ENCODE data around the gene CD99L2.
"Not testable (repeated sequence)": the region's sequence is repeated elsewhere in the genome, so short reads cannot be mapped to it uniquely, and the experiment has no call there.

CD99L2 gene

DNA sequence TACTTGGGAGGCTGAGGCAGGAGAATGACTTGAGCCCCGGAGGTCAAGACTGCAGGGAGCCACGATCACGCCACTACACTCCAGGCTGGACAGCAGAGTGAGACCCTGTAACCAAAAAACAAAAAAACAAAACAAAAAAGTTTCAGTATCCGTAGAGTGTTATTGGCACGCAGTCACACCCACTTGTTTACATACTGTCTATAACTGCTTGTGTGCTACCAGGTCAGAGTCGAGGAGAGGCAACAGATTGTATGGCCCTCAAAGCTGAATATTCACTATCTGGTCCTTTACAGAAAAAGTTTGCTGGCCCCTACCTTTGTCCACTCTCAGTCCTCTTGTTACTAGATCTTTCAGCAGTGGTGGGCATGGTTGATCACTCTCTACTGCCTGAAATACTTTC is 8.2 kb upstream of the CD99L2 start:
- H3K4me3 Mint-ChIP-seq = no peak overlapping the region
- no peaks in the 10 kb centered on the region for H3K9me3 Mint-ChIP-seq
- no peak for ATAC-seq
- H3K36me3 Mint-ChIP-seq = no peaks in the 10 kb centered on the region
- H3K27ac Mint-ChIP-seq = no peak overlapping the region
- no peaks in the 10 kb centered on the region for H3K27me3 Mint-ChIP-seq
- no peaks in the 10 kb centered on the region for H3K4me1 Mint-ChIP-seq

DNA sequence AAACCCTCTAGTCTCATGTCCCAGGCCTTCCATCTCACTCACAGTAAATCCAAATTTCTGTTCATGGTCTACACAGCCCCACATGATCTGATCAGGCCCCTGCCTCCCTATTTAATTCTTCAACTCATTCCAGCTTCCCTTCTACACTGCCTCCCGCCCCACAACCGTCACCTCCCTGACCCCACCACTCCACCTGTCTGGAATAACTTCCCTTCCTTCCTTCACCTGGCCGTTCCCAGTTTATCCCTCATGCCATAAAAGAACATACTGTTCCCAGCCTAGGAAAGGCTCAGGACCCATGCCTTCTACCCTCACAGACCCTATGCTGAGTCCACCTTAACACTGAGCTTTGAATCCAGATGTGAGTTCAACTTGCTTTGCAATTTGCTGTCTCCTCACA is 6.8 kb upstream of the CD99L2 start:
- no peaks in the 10 kb centered on the region for H3K36me3 Mint-ChIP-seq
- H3K27me3 Mint-ChIP-seq = no peaks in the 10 kb centered on the region
- no peaks in the 10 kb centered on the region for H3K4me1 Mint-ChIP-seq
- ATAC-seq = no peak
- H3K9me3 Mint-ChIP-seq = no peaks in the 10 kb centered on the region
- H3K27ac Mint-ChIP-seq = no peak overlapping the region
- H3K4me3 Mint-ChIP-seq = no peak overlapping the region

DNA sequence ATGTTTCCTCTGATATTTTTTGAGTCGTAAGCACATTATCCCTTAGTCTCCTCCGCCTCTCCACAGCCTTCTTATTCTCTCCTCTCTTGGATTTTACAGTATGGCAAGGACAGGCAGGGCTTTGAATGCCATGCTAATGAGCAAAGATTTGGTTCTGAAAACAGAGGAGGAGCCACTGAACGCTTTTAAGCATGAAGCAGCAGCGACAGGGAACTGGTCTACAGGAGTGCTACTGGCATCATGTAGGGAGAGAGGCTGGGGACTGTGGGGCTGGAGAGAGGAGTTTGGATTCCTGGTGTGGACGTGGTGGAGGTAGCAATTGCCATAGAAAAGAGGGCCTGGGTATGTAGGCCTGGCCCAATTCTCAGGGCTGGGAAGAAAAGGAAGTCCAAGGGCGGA is 4.6 kb upstream of the CD99L2 start:
- no peak overlapping the region for H3K27ac Mint-ChIP-seq
- H3K4me1 Mint-ChIP-seq = peaks cover 6% of the 10 kb centered on the region
- H3K27me3 Mint-ChIP-seq = no peaks in the 10 kb centered on the region
- H3K4me3 Mint-ChIP-seq = no peak overlapping the region
- ATAC-seq = no peak
- no peaks in the 10 kb centered on the region for H3K9me3 Mint-ChIP-seq
- no peaks in the 10 kb centered on the region for H3K36me3 Mint-ChIP-seq

DNA sequence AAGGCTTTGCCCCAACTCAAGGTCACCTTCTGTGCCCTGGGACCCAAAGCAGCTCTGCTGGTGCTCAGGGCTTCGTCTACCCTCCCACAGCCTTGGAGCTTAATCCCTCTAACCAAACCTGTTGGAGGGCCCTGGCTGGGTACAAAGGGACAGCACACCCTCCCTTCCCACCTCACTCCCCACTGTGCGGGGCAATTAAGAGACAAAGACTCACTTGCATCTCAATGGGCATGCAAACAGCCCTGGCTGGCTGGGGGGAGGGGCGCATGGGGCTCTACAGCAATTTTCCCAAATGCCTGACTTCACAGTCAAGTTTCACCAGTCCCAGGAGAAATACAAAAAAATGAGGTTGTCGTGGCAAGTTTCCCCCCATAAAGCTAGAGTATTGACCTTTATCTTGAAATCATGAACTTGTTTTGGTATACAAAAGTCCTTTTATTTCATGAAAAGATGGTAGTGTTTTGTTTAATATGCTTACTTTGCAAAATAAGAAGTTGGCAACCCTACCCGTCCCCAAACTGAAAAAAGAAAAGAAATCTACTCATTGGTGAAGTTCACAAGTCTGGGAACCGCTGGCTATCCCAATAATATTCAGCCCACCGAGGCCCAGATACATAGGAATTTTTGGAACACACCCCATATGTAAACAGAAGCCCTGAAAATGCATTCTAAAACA is 4.1 kb upstream of the CD99L2 start:
- Mint-ChIP-seq H3K27ac (no peak overlapping the region), H3K27me3 (no peaks in the 10 kb centered on the region), H3K36me3 (no peaks in the 10 kb centered on the region), H3K4me3 (no peak overlapping the region), H3K4me1 (peaks cover 6% of the 10 kb centered on the region), H3K9me3 (no peaks in the 10 kb centered on the region)
- no peak for ATAC-seq

DNA sequence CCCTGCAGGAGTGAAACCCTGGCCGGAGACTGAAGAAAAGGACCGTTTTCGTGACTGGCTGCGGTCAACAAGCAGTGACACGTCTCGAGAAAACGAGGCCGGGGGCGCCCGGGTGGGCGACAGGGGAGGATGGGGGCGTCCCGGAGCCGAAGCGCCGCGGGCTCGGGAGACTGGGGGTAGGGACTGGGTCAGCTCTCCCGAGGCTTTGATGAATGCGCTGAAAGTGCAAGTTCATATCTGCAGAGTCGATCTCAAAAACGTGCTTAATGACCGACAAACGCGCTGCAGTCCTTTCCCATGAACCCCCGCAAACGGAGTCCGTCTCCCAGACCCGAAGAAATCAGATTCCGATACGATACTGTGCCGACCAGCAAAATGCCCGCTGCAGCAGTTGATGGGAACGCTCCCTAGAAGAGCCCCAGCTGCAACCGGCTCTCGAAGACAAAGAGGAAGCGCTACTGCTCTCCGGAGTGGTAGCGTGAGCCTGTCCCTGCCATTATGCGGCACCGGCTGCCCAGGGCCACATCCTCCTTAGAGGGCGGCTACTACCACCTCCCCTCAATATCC is 806 bp upstream of the CD99L2 start:
- Mint-ChIP-seq H3K36me3 (no peaks in the 10 kb centered on the region), H3K4me1 (peaks cover 6% of the 10 kb centered on the region), H3K27ac (no peak overlapping the region), H3K27me3 (no peaks in the 10 kb centered on the region), H3K4me3 (peak overlapping the region; percentile 92), H3K9me3 (no peaks in the 10 kb centered on the region)
- ATAC-seq = peak; percentile 72

DNA sequence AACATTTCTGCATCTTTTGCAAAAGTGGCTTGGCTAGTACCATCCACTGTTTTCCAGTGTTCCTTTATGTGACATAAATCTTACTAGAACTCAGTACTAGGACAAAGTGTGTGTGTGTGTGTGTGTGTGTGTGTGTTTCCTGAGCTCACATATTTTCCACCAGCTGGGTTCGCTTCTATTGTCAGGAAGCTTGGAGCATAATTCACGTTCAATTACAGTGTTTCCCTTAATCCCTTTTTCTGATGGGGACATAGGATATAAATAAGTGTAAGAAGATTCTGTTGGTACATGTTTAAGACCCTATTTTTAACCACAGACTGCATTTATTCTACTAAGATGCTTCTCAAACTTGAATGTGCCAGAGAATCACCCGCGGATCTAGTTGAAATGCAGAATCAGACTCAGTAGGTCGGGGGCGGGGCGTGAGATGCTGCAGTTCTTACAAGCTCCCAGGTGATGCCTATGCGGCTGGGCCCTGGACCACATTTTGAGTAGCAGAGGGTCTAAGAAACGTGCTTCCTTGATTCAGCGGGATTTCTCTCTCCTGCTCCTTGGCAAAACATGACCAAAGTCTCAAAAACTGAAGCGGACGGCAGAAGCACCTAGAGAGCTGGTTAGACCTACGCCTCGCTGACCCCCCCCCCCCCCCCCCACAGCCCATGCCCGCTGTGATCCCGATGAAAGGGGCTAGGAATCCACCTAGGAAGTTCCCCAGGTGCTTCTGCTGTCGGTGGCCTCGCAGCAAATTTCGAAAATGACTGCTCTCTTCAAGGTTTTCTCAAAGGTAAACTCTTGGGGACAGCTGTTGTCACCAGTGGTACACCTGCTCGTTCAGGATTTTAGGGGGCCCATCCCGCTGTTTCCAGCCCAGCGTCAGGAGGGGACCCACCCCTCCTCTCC is 797 bp downstream of the CD99L2 start:
- H3K4me3 Mint-ChIP-seq = peak overlapping the region; percentile 92
- peaks cover 6% of the 10 kb centered on the region for H3K4me1 Mint-ChIP-seq
- H3K27ac Mint-ChIP-seq = no peak overlapping the region
- H3K36me3 Mint-ChIP-seq = no peaks in the 10 kb centered on the region
- no peaks in the 10 kb centered on the region for H3K9me3 Mint-ChIP-seq
- ATAC-seq = no peak
- no peaks in the 10 kb centered on the region for H3K27me3 Mint-ChIP-seq

DNA sequence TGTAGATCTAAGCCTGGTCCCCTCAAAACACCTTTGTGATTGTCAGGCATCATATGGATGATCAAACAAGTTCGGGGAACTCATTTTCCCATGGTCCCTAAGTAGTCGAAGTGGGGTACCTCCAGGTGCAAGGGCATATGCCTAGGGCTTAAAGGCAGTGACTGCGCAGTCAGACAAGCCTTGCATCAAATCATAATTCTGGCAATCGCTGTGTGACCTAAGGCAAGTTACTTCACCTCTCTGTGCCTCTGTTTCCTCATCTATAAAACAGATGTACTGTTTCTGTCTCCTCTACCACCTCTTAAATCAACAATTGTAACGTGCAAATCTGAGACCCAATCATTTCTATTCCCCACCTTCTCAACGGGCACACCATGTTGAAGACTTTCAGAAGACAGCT is 1.8 kb downstream of the CD99L2 start:
- H3K36me3 Mint-ChIP-seq = no peaks in the 10 kb centered on the region
- H3K27ac Mint-ChIP-seq = no peak overlapping the region
- no peaks in the 10 kb centered on the region for H3K27me3 Mint-ChIP-seq
- no peak for ATAC-seq
- no peak overlapping the region for H3K4me3 Mint-ChIP-seq
- H3K4me1 Mint-ChIP-seq = peaks cover 6% of the 10 kb centered on the region
- H3K9me3 Mint-ChIP-seq = no peaks in the 10 kb centered on the region

DNA sequence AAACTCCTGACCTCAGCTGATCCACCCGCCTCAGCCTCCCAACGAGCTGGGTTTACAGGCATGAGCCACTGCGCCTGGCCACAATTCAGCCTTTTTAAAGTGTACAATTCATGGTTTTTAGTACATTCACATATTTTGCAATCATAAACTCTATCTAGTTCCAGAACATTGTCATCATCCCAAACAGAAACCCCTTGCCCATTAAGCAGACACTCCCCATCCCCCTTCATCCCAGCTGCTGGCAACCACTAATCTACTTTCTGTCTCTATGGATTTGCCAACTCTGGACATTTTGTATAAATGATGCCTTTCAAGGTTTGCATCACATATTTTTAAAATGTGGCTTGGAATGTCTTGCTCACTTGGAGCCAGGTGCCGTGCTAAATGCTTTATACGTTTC is 4.5 kb downstream of the CD99L2 start:
- ATAC-seq = no peak
- Mint-ChIP-seq H3K27ac (no peak overlapping the region), H3K4me1 (no peaks in the 10 kb centered on the region), H3K27me3 (no peaks in the 10 kb centered on the region), H3K4me3 (no peak overlapping the region), H3K36me3 (no peaks in the 10 kb centered on the region), H3K9me3 (no peaks in the 10 kb centered on the region)

DNA sequence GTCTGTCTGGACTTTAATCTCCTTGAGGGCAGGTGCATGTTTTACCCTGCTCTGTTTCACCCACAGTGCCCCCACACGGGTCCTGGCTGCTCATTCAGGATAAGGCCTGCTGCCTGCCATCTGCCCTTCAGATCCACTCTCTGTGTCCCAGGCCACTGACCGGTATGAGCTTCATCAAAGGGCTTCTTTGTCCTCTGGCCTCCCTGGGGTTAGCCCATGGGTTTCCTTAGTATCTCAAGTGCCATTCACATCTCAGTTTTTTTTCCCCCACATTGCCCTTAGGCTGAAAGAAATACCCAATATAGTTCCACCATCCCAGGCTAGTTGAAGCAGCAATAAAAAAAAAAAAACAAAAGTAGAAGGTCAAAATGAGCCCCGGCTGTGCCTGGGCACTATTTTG is 9.3 kb downstream of the CD99L2 start:
- Mint-ChIP-seq H3K4me3 (no peak overlapping the region), H3K36me3 (no peaks in the 10 kb centered on the region), H3K27me3 (no peaks in the 10 kb centered on the region), H3K4me1 (no peaks in the 10 kb centered on the region), H3K9me3 (no peaks in the 10 kb centered on the region), H3K27ac (no peak overlapping the region)
- ATAC-seq = no peak

DNA sequence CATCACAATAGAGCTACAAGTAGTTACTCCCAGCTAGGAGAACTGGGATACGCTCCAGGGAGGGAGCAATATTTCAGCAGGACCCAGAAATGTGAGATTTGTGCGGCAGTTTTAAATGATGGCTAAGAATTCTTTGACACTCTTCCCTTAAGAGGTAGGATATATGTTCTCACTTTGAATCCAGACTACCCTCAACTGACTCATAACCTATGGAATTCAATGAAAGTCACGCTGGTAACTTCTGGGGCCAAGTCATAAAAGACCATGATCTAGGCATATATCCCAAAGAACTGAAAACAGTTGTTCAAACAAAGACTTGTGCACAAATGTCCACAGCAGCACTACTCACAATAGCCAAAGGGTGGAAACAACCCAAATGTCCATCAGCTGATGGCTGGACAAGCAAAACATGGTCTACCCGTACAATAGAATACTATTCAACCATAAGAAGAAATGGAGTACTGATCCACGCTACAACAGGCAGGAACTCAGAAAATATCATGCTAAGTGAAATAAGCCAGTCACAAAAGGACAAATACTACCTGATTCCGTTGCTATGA is 10.5 kb downstream of the CD99L2 start:
- H3K27ac Mint-ChIP-seq = no peak overlapping the region
- no peaks in the 10 kb centered on the region for H3K36me3 Mint-ChIP-seq
- H3K4me1 Mint-ChIP-seq = no peaks in the 10 kb centered on the region
- no peak overlapping the region for H3K4me3 Mint-ChIP-seq
- H3K27me3 Mint-ChIP-seq = no peaks in the 10 kb centered on the region
- ATAC-seq = no peak
- H3K9me3 Mint-ChIP-seq = no peaks in the 10 kb centered on the region

DNA sequence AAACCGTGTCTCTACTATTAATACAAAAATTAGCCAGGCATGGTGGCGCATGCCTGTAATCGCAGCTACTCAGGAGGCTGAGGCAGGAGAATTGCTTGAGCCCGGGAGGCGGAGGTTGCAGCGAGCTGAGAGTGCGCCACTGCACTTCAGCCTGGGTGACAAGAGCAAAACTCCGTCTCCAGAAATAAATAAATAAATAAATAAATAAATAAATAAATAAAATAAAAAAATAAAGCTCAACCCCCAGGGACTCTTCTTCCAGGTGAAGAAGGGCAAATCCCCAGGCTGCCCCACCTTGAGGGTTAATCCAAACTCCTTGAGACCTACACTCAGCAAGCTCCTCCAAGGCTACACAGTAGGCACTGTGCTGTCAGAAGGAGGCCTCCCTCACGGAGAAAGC is 11.2 kb downstream of the CD99L2 start:
- not testable (repeated sequence) for ATAC-seq, H3K9me3 Mint-ChIP-seq, H3K36me3 Mint-ChIP-seq, H3K4me3 Mint-ChIP-seq, H3K27me3 Mint-ChIP-seq, H3K4me1 Mint-ChIP-seq, H3K27ac Mint-ChIP-seq

DNA sequence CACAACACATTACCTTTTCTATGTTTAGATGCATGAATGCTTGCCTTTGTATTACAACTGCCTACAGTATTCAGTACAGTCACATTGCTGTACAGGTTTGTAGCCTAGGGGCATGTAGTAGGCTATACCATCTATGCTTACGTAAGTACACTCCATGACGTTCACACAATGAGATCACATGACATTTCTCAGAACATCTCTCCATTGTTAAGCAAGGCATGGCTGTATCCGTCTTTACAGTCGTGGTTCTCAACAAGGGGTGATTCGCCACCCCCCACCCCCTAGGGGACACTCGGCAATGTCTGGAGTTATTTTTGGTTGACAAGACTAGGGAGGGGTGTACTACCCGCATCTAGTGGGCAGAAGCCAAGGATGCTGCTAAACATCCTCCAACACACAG is 12.1 kb downstream of the CD99L2 start:
- Mint-ChIP-seq H3K36me3 (peaks cover under 1% of the 10 kb centered on the region), H3K27me3 (no peaks in the 10 kb centered on the region), H3K4me1 (peaks cover under 1% of the 10 kb centered on the region), H3K27ac (no peak overlapping the region), H3K4me3 (no peak overlapping the region), H3K9me3 (no peaks in the 10 kb centered on the region)
- ATAC-seq = no peak

DNA sequence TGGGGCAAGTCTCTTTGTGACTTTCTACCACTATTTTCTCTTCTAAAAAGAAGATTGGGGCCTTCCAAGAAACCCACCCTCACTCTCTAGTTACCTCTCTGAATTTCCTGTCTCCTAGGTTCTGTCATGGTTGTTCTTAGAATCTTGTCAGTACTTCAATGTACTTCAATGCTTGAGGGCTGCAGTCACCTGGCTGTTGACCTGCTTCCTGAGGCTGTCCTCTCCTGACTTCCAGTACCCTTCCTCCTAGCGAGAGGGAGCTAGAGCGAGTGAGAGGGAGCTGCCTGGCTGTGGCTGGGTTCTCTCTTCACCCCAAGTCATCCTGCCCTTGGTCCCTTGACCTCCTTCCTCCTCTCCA is 17.7 kb downstream of the CD99L2 start:
- Mint-ChIP-seq H3K9me3 (no peaks in the 10 kb centered on the region), H3K4me1 (peaks cover 18% of the 10 kb centered on the region), H3K4me3 (no peak overlapping the region), H3K27me3 (no peaks in the 10 kb centered on the region), H3K36me3 (peaks cover 20% of the 10 kb centered on the region), H3K27ac (no peak overlapping the region)
- no peak for ATAC-seq

DNA sequence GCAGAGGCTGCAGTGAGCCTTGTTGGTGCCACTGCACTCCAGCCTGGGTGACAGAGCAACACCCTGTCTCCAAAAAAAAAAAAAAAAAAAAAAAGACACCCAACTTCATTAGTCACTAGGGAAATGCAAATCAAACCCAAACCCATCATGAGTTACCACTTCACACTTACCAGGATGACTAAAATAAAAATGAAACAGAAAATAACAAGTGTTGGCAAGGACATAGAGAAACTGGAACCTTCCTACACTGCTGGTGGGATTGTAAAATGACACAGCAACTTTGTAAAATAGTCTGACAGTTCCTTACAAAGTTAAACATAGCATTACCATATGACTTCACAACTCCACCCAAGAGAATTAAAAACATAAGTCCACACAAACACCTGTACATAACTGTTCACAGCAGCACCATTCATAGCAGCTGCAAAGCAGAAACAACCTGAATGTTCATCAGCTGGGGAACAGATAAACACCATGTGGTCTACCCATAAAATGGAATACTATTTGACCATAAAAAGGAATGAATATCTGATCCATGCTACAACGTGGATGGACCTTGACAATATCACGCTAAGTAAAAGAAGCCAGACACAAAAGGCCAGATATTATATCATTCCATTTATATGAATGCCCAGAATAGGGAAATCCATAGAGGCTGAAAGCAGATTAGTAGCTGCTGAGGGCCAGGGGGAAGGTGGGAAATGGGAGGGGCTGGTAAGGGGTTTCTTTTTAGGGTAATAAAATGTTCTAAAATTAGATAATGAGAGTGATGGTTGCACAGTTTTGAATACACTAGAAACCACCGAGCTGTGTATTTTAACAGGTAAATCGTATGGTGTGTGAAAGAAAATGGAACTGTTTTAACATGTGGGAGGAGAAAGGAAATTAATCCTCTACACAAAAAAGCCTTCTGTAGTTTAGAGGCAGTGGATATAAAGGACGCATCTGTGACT is 18.3 kb downstream of the CD99L2 start:
- Mint-ChIP-seq H3K36me3 (peaks cover 27% of the 10 kb centered on the region), H3K9me3 (no peaks in the 10 kb centered on the region), H3K4me1 (peaks cover 18% of the 10 kb centered on the region), H3K27ac (no peak overlapping the region), H3K27me3 (no peaks in the 10 kb centered on the region), H3K4me3 (no peak overlapping the region)
- ATAC-seq = no peak

DNA sequence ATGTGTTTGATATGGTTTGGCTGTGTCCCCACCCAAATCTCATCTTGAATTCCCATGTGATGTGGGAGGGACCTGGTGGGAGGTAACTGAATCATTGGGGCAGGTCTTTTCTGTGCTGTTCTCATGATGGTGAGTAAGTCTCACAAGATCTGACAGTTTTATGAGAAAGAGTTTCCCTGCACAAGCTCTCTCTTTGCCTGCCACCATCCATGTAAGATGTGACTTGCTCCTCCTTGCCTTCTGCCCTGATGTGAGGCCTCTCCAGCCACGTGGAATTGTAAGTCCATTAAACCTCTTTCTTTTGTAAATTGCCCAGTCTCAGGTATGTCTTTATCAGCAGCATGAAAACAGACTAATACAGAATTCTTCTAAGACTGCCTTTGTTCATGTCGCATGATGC is 22.8 kb downstream of the CD99L2 start:
- not testable (repeated sequence) for H3K4me3 Mint-ChIP-seq, ATAC-seq, H3K27me3 Mint-ChIP-seq, H3K9me3 Mint-ChIP-seq, H3K27ac Mint-ChIP-seq
- peaks cover 46% of the 10 kb centered on the region for H3K4me1 Mint-ChIP-seq
- H3K36me3 Mint-ChIP-seq = peaks cover 25% of the 10 kb centered on the region
